Ovary (tissue), 9 donors: ENCODE measurements around the gene RDH16. TPM values are rescaled to one million over a fixed set of nuclear protein-coding genes. Genes with fewer than 3 reads are reported as not detected.
"Not testable (repeated sequence)": the region's sequence is repeated elsewhere in the genome, so short reads cannot be mapped to it uniquely, and the experiment has no call there.

ENCODE experiments used
- DNase-seq, 5 donors: peaks; one replicate each; pipeline ENCODE4 v3.0.0-alpha.2; 2019 to 2020
- H3K27ac ChIP-seq, 2 donors: fragments of 200-600 bp; one replicate each; pipeline versions ENCODE4 v1.5.1 to v1.8.0; 2019 to 2022
- H3K27me3 ChIP-seq: fragments of 200-600 bp; one replicate; pipeline ENCODE4 v1.8.0; 2022
- H3K36me3 ChIP-seq: fragments of 200-600 bp; sonication (generic); one replicate; pipeline ENCODE4 v1.5.1; 2019
- H3K4me1 ChIP-seq: one replicate; pipeline ENCODE4 v1.8.1; 2013; ENCODE audit warnings: mild to moderate bottlenecking, moderate library complexity; ENCODE audit not compliant: insufficient read depth
- H3K4me3 ChIP-seq: fragments of 200-600 bp; sonication (generic); one replicate; pipeline ENCODE4 v1.5.1; 2017
- H3K9me3 ChIP-seq, 2 donors: fragments of 200-600 bp in 1 of 2; sonication (generic) in 1 of 2; one replicate each; pipeline versions ENCODE4 v1.5.1 to v1.8.1; 2013 to 2019; ENCODE audit warnings: mild to moderate bottlenecking in 1 of 2, moderate library complexity in 1 of 2
- CTCF ChIP-seq, 3 donors: fragments of 450-650 bp in 2 of 3; fragments of 200-600 bp in 1 of 3; IDR thresholded peaks; one replicate each; pipeline versions ENCODE4 v1.5.1 to v1.8.0; 2016 to 2022; ENCODE audit warnings: antibody characterized with exemption in 3 of 3, mild to moderate bottlenecking in 1 of 3
- EP300 ChIP-seq: sonication (generic); formaldehyde crosslinking; IDR thresholded peaks from one replicate; pipeline ENCODE4 v1.6.1; 2017; ENCODE audit warnings: antibody characterized with exemption
- POLR2A ChIP-seq: fragments of 450-650 bp; IDR thresholded peaks from one replicate; pipeline ENCODE4 v1.6.1; 2017; ENCODE audit warnings: antibody characterized with exemption, mild to moderate bottlenecking, moderate library complexity
- WGBS, 3 donors: extraction: QIAGEN DNeasy Blood & Tissue Kit in 1 of 3; methylation state at CpG; one replicate each; pipeline versions ENCODE4 v1.1.5 to v1.1.7; 2013 to 2017; 5-methylcytosine and 5-hydroxymethylcytosine counted together
- intact Hi-C, 4 donors: fragments of 100-400 bp; cut with DNase I; formaldehyde crosslinking; loops; one replicate each; pipeline versions ENCODE4 v1.11.0 to v1.15.1; 2022 to 2023
- polyA plus RNA-seq, 2 donors: library from polyadenylated mRNA; stranded (reverse); fragments of 200-250 nt in 1 of 2; fragments of 350-450 nt in 1 of 2; fragmentation: Illumina TruSeq in 1 of 2; extraction: RNeasy Lipid Tissue Mini Kit (QIAGEN cat#74804) in 1 of 2; gene quantifications; one replicate each; pipeline ENCODE4 v1.2.3, GENCODE V29; 2013 to 2014
- total RNA-seq, 7 donors: library from RNA; depleted of rRNA in 2 of 7; stranded (reverse); fragments of >200 nt in 2 of 7; fragmentation: NEBNext Ultra II Directional in 3 of 7; extraction: Animal tissue kit (Norgen Biotek cat#: 25700) in 3 of 7; gene quantifications; one replicate each; pipeline versions ENCODE4 v1.1.0 to v1.2.4, GENCODE V29; 2016 to 2023
- donor health status: DM: no; HTN: no; CAD: no; lungs with moderate emphysema.
- donor health status: DM: no; HTN: no; CAD: no.
- donor health status: Bipolar disorder and iron deficiency.
- donor health status: DM: yes; HTN: yes; CAD: no.
- donor health status: DM: no; HTN: no; CAD: no.
- donor health status: DM: yes; HTN: yes; CAD: no.

The RDH16 gene
- total and polyA plus RNA-seq, 9 donors = 0.22 to 0.64 (median 0.34) TPM

GRCh38 chr12:56980268-56980667, 22.9 kb upstream of the RDH16 start:
- Histone ChIP-seq H3K4me1 (no peaks in the 10 kb centered on the region), H3K36me3 (no peaks in the 10 kb centered on the region), H3K27ac (no peak overlapping the region), H3K27me3 (no peaks in the 10 kb centered on the region), H3K4me3 (no peak overlapping the region), H3K9me3 (no peaks in the 10 kb centered on the region)
- TF ChIP-seq EP300 (no peak), CTCF (IDR thresholded peaks at IDR 0.05) (no peak), POLR2A (no peak)
- intact Hi-C loops = no loop called here
- no peak for DNase-seq
- 95 to 96% (median 96%) methylated on average over 6 of the region's 6 CpGs for WGBS, 3 donors

DNA sequence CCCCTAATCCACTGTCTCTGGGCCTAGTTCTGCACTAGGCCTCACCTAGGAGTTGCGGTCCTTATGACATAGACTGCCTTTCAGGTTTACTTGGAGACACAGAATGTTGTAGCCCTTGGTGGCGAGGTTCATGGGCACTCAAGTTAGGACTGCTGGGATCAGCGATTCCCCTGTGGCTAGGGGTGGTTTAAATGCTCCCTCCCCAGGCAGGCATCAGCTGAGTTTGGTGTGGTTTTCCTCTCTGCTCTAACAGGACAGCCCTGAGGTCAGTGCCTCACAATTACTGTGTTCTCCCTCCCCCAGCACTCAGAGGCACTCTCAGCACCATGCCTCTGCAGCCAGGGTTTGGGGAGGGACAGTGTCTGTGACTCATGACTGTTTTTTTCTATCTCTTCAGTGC, 22.2 kb upstream of the RDH16 start:
- no peaks in the 10 kb centered on the region for H3K27me3 ChIP-seq

DNA sequence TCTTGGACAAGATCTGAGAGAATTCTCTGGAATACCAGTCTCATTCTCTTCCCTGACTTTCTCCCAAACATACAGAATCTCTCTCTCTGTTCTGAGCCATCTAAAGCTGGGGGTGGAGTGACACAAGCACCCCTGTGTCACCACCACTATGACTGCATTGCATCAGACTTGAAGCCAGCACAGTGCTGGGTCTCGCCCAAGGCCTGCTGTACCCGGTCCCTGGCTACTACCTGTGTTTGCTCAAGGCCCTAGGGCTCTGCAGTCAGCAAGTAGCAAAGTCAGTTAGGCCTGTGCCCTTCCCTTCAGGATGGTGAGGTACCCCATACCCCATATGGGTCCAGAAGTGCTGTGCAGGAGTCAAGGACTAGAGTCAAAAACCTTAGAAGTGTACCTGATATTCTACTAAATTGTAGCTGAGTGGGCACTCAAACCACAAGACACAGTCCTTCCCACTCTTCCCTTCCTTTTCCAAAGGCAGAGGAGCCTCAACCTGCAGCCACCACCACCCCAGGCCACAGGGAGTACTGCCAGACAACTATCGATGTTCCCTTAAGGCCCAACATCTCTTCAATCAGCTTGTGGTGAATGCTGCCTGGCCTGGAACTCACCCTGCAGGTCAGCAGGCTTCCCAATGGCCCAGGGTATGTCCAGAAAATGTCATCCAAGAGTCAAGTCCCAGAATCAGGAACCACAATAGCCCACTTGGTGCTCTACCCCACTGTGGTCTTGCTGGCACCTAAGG, 21.2 kb upstream of the RDH16 start:
- no peak overlapping the region for H3K27ac ChIP-seq
- H3K4me1 ChIP-seq = no peaks in the 10 kb centered on the region
- no peak for DNase-seq
- intact Hi-C loops = no loop called here
- WGBS, 3 donors = 90 to 95% (median 94%) methylated on average over 3 of the region's 3 CpGs
- H3K36me3 ChIP-seq = no peaks in the 10 kb centered on the region
- no peaks in the 10 kb centered on the region for H3K9me3 ChIP-seq
- no peak overlapping the region for H3K4me3 ChIP-seq
- no peaks in the 10 kb centered on the region for H3K27me3 ChIP-seq
- TF ChIP-seq EP300 (no peak), CTCF (IDR thresholded peaks at IDR 0.05) (no peak), POLR2A (no peak)

More for the DNA sequence above, 22.2 kb upstream of the RDH16 start:
- Histone ChIP-seq H3K36me3 (no peaks in the 10 kb centered on the region), H3K9me3 (no peaks in the 10 kb centered on the region), H3K4me3 (no peak overlapping the region), H3K27ac (no peak overlapping the region), H3K4me1 (no peaks in the 10 kb centered on the region)
- TF ChIP-seq POLR2A (no peak), EP300 (no peak), CTCF (IDR thresholded peaks at IDR 0.05) (no peak)
- 93 to 96% (median 94%) methylated on average over 3 of the region's 3 CpGs for WGBS, 3 donors
- no peak for DNase-seq
- intact Hi-C loops = no loop called here

DNA sequence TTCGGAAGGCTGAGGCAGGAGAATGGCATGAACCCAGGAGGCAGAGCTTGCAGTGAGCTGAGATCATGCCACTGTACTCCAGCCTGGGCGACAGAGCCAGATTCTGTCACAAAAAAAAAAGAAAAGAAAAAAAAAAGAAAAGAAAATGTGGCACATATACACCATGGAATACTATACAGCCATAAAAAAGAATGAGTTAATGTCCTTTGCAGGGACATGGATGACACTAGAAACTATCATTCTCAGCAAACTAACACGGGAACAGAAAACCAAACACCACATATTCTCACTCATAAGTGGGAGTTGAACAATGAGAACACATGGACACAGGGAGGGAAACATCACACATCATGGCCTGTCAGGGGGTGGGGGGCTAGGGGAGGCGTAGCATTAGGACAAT, 20.0 kb upstream of the RDH16 start:
- H3K27me3 ChIP-seq, H3K4me1 ChIP-seq, intact Hi-C loops, H3K4me3 ChIP-seq, H3K9me3 ChIP-seq, DNase-seq, H3K36me3 ChIP-seq, H3K27ac ChIP-seq: not testable (repeated sequence)
- 86 to 88% (median 87%) methylated on average over 4 of the region's 4 CpGs for WGBS, 3 donors

DNA sequence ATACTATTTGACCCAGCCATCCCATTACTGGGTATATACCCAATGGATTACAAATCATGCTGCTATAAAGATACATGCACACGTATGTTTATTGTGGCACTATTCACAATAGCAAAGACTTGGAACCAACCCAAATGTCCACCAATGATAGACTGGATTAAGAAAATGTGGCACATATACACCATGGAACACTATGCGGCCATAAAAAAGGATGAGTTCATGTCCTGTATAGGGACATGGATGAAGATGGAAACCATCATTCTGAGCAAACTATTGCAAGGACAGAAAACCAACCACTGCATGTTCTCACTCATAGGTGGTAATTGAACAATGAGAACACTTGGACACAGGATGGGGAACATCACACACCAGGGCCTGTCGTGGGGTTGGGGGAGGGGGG, 16.8 kb upstream of the RDH16 start:
- H3K27me3 ChIP-seq, H3K4me3 ChIP-seq, H3K9me3 ChIP-seq, H3K27ac ChIP-seq, H3K4me1 ChIP-seq, H3K36me3 ChIP-seq, intact Hi-C loops, DNase-seq: not testable (repeated sequence)
- 74 to 96% (median 80%) methylated on average over 3 of the region's 3 CpGs for WGBS, 3 donors

DNA sequence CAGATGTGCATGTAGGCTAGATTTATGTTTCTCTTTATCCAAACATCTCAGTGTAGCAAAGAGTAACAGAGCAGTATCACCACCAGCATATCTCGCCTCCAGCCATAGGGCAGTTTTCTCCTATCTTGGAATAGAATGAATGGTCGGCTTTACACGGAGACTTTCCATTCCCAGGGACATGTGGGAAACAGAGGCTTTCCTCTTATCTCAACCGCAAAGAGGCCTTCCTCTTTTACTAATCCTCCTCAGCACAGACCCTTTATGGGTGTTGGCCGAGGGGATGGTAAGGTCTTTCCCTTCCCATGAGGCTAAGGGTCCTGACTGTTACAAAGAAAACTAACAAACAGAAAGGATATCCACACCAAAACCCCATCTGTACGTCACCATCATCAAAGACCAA, 11.5 kb upstream of the RDH16 start:
- H3K27ac ChIP-seq, H3K36me3 ChIP-seq, H3K4me1 ChIP-seq, H3K4me3 ChIP-seq, intact Hi-C loops, H3K9me3 ChIP-seq, DNase-seq, H3K27me3 ChIP-seq: not testable (repeated sequence)
- WGBS, 3 donors = 67 to 85% (median 76%) methylated on average over 6 of the region's 6 CpGs

- H3K4me3 ChIP-seq, H3K27ac ChIP-seq, DNase-seq, H3K36me3 ChIP-seq, intact Hi-C loops, H3K27me3 ChIP-seq, H3K4me1 ChIP-seq, H3K9me3 ChIP-seq: not testable (repeated sequence)
- 86 to 94% (median 90%) methylated on average over 15 of the region's 15 CpGs for WGBS, 3 donors
Observed at GRCh38 chr12:56965997-56966642, 8.7 kb upstream of the RDH16 start.

DNA sequence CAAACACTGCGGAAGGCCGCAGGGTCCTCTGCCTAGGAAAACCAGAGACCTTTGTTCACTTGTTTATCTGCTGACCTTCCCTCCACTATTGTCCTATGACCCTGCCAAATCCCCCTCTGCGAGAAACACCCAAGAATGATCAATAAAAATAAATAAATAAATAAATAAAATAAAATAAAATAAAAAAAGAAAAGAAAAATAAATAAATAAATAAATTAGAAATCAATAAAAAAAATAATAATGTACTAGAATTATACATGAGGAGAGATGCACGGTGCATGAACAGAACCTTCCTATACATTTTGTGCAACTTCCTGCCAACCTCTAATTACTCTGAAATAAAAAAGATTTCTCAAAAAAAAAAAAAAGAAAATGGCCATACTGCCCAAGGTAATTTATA, 7.7 kb upstream of the RDH16 start:
- H3K36me3 ChIP-seq, H3K27me3 ChIP-seq, DNase-seq, intact Hi-C loops, H3K4me3 ChIP-seq, H3K27ac ChIP-seq, H3K9me3 ChIP-seq, H3K4me1 ChIP-seq: not testable (repeated sequence)
- 92 to 98% (median 96%) methylated on average over 4 of the region's 4 CpGs for whole genome bisulfite sequencing, 3 donors

DNA sequence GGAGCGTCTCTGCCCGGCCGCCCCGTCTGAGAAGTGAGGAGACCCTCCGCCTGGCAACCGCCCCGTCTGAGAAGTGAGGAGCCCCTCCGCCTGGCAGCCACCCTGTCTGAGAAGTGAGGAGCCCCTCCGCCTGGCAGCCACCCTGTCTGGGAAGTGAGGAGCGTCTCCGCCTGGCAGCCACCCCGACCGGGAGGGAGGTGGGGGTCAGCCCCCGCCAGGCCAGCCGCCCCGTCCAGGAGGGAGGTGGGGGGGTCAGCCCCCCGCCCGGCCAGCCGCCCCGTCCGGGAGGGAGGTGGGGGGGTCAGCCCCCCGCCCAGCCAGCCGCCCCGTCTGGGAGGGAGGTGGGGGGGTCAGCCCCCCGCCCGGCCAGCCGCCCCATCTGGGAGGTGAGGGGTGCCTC, 6.1 kb upstream of the RDH16 start:
- H3K4me1 ChIP-seq, H3K9me3 ChIP-seq, intact Hi-C loops, DNase-seq, H3K27ac ChIP-seq, H3K27me3 ChIP-seq, H3K36me3 ChIP-seq, H3K4me3 ChIP-seq: not testable (repeated sequence)
- WGBS, 3 donors = 84 to 98% (median 91%) methylated on average over 8 to 16 of the region's 27 CpGs
